Activated T-cell treated with anti-CD3 and anti-CD28 coated beads for 24 hours (primary cell): ENCODE measurements around the gene GAA.
"Not testable (repeated sequence)": the region's sequence is repeated elsewhere in the genome, so short reads cannot be mapped to it uniquely, and the experiment has no call there.

Experiments
- DNase-seq: peaks from one replicate; pipeline ENCODE4 v3.0.0-alpha.2; 2020; ENCODE audit warnings: low read depth

GAA gene

GRCh38 chr17:80083136-80083661, 18.2 kb upstream of the GAA start:
- DNase-seq: no peak

DNA sequence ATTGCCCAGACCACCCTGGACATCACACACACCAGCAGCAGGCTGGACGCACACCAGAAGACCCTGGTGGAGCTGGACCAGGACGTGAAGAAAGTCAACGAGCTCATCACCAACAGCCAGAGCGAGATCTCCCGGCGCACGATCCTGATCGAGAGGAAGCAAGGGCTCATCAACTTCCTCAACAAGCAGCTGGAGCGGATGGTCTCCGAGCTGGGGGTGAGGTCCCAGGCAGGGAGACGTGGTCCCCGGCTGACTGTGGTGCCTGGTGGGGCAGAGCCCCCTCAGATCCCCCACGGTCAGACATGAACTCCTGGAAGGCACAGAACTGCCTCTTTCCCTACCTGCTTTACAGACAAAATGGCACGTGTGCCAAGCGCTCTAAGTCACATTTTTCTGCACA, 16.6 kb upstream of the GAA start:
- DNase-seq: no peak

DNA sequence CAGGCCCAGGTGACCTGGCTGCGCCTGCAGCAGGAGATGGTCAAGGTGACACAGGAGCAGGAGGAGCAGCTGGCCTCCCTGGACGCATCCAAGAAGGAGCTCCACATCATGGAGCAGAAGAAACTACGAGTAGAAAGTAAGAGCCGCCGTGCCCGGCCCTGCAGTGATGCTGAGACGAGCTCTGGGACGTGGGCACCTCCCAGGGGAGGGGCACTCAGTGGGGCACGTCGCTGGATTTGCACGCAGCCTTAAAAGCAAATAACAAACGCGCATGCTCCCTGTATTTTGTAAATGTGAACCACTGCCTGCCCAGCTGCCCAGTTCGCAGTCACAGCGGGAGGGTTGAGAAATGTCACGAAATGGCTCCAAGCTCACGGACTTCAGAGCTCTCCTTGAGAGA, 15.3 kb upstream of the GAA start:
- DNase-seq: no peak

- DNase-seq: no peak
These were observed 14.8 kb upstream of the GAA start for GRCh38 chr17:80086616-80087015.

- no peak for DNase-seq
These were observed 13.8 kb upstream of the GAA start for GRCh38 chr17:80087346-80088265.

DNA sequence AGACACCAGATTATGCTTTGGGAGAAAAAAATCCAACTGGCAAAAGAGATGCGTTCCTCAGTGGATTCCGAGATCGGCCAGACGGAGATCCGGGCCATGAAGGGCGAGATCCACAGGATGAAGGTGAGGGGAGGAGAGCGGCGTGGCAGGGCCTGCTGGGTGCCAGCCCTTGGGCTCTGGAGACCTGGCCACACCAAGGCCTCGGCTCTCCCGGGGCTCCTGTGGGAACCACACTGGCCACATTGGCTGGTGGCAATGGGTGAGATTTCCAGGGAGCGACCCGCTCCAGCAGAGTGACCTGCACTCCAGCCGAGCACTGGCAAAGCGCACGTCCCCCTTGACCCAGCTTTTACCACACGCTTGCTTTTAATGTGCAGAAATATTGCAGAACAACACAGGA, 11.6 kb upstream of the GAA start:
- DNase-seq: no peak

GRCh38 chr17:80090164-80090563, 11.2 kb upstream of the GAA start:
- DNase-seq: not testable (repeated sequence)

DNA sequence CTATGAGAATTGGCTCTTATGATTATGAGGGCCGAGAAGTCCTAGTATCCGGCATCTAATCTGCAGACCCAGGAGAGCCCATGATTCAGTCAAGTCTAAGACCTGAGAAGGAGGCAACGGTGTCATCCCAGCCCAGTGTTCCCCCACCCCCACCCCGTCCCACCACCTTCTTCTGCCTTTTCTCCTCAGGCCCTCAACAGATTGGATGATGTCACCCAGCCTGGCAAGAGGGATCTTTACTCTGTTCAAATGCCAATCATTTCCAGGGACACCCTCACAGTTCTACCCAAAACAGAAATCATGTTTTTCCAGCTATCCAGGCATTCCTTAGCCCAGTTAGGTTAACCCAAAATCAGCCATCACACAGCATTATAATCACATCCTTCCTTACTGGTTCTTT, 10.0 kb upstream of the GAA start:
- DNase-seq: no peak

DNA sequence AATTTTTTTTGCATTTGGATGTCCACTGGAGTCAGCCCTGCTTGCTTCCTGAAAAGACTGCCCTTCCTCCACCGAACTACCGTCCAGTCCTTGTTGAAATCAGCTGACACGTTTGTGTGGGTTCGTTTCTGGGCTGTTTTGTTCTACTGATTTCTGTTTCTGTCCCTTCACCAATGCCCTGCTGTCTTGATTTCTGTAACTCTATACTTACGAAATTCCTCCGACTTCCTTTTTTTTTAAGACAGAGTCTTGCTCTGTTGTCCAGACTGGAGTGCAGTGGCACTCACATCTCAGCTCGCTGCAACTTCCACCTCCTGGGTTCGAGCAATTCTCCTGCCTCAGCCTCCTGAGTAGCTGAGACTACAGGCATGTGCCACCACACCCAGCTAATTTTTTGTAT, 8.4 kb upstream of the GAA start:
- no peak for DNase-seq

- DNase-seq: no peak
These were observed 6.1 kb upstream of the GAA start for GRCh38 chr17:80095038-80095843.

- no peak for DNase-seq
These were observed 5.4 kb upstream of the GAA start for GRCh38 chr17:80095844-80096475.

GRCh38 chr17:80096561-80097021, 4.8 kb upstream of the GAA start:
- no peak for DNase-seq

DNA sequence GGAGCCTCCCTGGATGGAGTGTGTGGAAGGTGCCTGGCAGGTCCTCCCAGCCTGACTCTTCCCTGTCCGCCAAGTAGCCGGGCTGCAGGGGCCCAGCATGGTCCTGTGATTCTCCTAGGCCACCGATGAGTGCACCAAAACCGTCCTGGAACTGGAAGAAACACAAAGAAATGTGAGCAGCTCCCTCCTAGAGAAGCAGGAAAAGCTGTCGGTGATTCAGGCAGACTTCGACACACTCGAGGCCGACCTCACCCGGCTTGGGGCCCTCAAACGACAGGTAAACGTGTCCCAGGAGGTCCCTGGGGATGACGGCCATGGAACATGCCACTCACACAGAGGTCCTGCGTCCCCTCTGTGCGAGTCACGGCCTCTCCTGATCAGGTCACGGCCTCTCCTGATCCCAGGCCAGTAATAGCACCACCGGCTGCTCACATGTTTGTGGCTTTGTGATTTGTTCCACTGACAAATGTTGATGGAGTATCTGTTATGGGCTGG, 4.2 kb upstream of the GAA start:
- no peak for DNase-seq

DNA sequence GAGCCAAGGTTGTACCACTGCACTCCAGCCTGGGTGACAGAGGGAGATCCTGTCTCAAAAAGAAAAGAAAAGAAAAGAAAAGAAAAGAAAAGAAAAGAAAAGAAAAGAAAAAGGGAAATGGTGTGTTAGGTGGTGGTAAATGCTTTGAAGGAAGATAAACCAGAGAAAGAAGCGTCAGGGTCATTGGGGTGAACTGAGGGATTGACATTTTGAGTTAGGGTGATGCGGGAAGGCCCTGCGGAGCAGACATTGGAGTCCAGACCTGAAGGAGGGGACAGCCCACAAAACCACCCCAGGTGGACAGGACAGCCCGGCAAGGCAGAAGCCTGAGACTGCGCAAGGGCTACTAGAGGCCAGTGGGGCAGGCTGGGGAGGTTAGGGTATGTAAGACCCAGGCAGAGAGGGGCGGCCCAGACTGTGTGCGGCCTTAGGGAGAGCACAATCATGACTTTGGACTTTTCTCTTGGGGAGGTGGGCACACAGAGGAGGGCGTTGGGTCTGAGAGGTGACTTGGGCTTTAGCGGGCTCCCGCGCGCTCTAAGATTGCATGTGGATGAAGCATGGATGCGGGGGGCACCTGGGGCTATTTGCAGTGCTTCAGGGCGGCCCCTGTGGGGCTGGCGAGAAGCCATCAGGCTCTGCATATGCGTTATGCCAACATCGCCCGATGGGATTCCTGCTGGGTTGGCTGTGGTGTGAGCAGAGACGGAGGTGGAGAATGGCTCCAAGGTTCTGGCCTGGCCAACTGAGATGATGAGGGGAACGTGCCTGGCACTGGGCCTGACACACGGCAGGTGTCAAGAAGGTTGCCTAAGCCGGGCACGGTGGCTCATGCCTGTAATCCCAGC, 3.3 kb upstream of the GAA start:
- DNase-seq: no peak

GRCh38 chr17:80099291-80100034, 1.9 kb upstream of the GAA start:
- no peak for DNase-seq

DNA sequence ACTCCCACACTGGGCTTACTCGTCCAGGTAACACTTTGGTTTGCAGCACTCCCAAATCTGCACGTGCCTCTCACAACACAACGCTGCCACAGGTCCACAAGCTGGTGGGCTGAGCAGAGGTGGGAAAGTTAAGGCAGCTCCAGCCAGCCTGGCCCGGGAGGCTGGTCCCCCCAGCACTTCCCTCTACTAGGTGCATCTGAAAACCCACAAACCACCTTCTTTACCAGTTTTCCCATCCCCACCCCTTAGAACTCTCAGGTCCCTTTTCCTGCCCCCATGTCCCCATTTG, 1.4 kb upstream of the GAA start:
- no peak for DNase-seq

DNA sequence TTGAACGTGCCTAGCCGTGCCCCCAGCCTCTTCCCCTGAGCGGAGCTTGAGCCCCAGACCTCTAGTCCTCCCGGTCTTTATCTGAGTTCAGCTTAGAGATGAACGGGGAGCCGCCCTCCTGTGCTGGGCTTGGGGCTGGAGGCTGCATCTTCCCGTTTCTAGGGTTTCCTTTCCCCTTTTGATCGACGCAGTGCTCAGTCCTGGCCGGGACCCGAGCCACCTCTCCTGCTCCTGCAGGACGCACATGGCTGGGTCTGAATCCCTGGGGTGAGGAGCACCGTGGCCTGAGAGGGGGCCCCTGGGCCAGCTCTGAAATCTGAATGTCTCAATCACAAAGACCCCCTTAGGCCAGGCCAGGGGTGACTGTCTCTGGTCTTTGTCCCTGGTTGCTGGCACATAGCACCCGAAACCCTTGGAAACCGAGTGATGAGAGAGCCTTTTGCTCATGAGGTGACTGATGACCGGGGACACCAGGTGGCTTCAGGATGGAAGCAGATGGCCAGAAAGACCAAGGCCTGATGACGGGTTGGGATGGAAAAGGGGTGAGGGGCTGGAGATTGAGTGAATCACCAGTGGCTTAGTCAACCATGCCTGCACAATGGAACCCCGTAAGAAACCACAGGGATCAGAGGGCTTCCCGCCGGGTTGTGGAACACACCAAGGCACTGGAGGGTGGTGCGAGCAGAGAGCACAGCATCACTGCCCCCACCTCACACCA, 724 bp downstream of the GAA start:
- no peak for DNase-seq

- no peak for DNase-seq
These were observed 1.5 kb downstream of the GAA start for GRCh38 chr17:80102664-80103448.

DNA sequence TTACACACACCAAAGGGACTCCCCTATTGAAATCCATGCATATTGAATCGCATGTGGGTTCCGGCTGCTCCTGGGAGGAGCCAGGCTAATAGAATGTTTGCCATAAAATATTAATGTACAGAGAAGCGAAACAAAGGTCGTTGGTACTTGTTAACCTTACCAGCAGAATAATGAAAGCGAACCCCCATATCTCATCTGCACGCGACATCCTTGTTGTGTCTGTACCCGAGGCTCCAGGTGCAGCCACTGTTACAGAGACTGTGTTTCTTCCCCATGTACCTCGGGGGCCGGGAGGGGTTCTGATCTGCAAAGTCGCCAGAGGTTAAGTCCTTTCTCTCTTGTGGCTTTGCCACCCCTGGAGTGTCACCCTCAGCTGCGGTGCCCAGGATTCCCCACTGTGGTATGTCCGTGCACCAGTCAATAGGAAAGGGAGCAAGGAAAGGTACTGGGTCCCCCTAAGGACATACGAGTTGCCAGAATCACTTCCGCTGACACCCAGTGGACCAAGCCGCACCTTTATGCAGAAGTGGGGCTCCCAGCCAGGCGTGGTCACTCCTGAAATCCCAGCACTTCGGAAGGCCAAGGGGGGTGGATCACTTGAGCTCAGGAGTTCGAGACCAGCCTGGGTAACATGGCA, 2.2 kb downstream of the GAA start:
- no peak for DNase-seq
